SK-N-MC (cell line): ENCODE measurements around the gene LPAR3.

ENCODE experiments used
- EZH2 ChIP-seq: fragments of 200-600 bp; sonication (generic); IDR thresholded peaks from one replicate; pipeline ENCODE4 v1.6.1; 2017; ENCODE audit warnings: antibody characterized with exemption
- POLR2AphosphoS5 ChIP-seq: IDR thresholded peaks from 2 replicates; pipeline ENCODE4 v1.6.1; 2012; ENCODE audit warnings: mild to moderate bottlenecking, low read depth, low read length, borderline replicate concordance

DNA sequence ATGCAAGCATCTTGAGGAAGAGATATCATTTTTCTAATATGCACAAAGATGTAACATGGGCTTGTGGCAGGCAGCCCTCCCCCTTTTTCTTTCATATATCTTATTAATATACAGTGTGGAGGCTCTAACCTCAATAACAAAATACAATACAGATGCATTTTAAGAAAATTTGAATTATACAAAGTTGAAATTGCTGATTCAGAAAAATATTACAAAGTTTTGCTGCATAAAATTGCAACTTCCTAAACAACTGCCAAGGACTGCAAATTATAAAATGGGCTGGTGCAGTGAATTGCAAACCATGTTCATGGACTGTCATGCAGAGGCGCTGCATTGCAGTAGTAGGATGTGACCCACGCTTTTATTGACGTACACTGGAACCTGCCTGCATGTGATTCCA lies 84.0 kb downstream of the LPAR3 start:
- TF ChIP-seq EZH2 (no peak), POLR2AphosphoS5 (no peak)
